GM20000 (cell line): Measurements from ENCODE around the gene OAS3.
"Not testable (repeated sequence)": the region's sequence is repeated elsewhere in the genome, so short reads cannot be mapped to it uniquely, and the experiment has no call there.

Source experiments
- DNase-seq: peaks from one replicate; pipeline ENCODE4 v3.0.0; 2012; ENCODE audit warnings: low spot score
- CTCF ChIP-seq: IDR thresholded peaks from 2 replicates; pipeline ENCODE4 v1.5.1; 2012; ENCODE audit warnings: mild to moderate bottlenecking, control low read depth; ENCODE audit errors: extremely low read depth, missing control alignments

The OAS3 gene

GRCh38 chr12:112947314-112947713, 9.0 kb downstream of the OAS3 start:
- no peak for TF ChIP-seq CTCF
- no peak for DNase-seq

- no peak for DNase-seq
- TF ChIP-seq CTCF: no peak
These were observed 9.5 kb downstream of the OAS3 start for GRCh38 chr12:112947761-112948160.

GRCh38 chr12:112948806-112949205, 10.5 kb downstream of the OAS3 start:
- DNase-seq: no peak

GRCh38 chr12:112950701-112951100, 12.4 kb downstream of the OAS3 start:
- no peak for DNase-seq
- TF ChIP-seq CTCF: no peak

More at GRCh38 chr12:112948806-112949205, 10.5 kb downstream of the OAS3 start:
- no peak for TF ChIP-seq CTCF

GRCh38 chr12:112957125-112957524, 18.9 kb downstream of the OAS3 start:
- not testable (repeated sequence) for DNase-seq

- TF ChIP-seq CTCF: no peak
- DNase-seq: peak; percentile 37
These were observed 22.8 kb downstream of the OAS3 start for GRCh38 chr12:112961074-112961473.

GRCh38 chr12:112961536-112961935, 23.3 kb downstream of the OAS3 start:
- TF ChIP-seq CTCF: no peak
- no peak for DNase-seq

- no peak for TF ChIP-seq CTCF
- no peak for DNase-seq
These were observed 24.3 kb downstream of the OAS3 start for GRCh38 chr12:112962561-112962960.
